Stimulated activated CD8-positive, alpha-beta memory T cell treated with anti-CD3 and anti-CD28 coated beads, Interleukin-4, amount 100 ng/mL, for 48 hours (primary cell): ENCODE results near the gene RFPL3.
"Not testable (repeated sequence)": the region's sequence is repeated elsewhere in the genome, so short reads cannot be mapped to it uniquely, and the experiment has no call there.

ENCODE experiments used
- DNase-seq: peaks from one replicate; pipeline ENCODE4 v3.0.0-alpha.2; 2020

The RFPL3 gene

GRCh38 chr22:32331236-32331917 lies 26.3 kb upstream of the RFPL3 start:
- no peak for DNase-seq

- DNase-seq: no peak
Measured at GRCh38 chr22:32331918-32332725, 25.5 kb upstream of the RFPL3 start.

- no peak for DNase-seq
Measured at GRCh38 chr22:32333141-32333768, 24.4 kb upstream of the RFPL3 start.

GRCh38 chr22:32333769-32334659 lies 23.7 kb upstream of the RFPL3 start:
- no peak for DNase-seq

GRCh38 chr22:32334660-32335365 lies 22.9 kb upstream of the RFPL3 start:
- DNase-seq: no peak

GRCh38 chr22:32335471-32335870 lies 22.2 kb upstream of the RFPL3 start:
- no peak for DNase-seq

GRCh38 chr22:32336121-32336603 lies 21.5 kb upstream of the RFPL3 start:
- no peak for DNase-seq

DNA sequence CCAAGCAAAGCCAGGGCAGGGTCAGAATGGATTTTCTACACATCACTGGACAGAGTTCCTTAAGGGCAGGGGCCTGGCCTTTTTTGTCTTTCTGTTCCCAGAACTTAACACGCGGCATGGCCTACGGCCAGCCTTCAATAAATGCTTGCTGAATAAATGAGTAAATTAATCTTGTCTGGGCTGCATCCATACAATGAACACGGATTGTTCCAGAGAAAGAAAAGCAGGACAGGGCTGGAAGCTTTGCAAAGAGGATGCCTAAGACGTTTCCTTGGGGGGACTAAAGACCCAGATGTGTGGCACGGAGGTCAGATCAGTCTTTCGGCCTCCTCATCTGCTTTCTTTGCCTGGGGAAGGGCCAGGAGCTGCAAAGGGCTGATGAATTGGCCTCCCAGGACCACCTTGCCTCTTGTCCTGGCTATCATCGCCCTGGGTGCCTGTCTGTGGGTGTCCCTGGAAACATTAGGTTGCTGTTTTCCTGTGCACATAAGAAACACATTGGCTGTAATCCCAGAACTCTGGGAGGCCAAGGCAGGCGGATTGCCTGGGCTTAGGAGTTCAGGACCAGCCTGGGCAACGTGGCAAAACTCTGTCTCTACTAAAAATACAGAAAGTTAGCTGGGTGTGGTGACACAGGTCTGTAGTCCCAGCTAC lies 20.8 kb upstream of the RFPL3 start:
- no peak for DNase-seq

- not testable (repeated sequence) for DNase-seq
Measured at GRCh38 chr22:32337425-32337824, 20.2 kb upstream of the RFPL3 start.

DNA sequence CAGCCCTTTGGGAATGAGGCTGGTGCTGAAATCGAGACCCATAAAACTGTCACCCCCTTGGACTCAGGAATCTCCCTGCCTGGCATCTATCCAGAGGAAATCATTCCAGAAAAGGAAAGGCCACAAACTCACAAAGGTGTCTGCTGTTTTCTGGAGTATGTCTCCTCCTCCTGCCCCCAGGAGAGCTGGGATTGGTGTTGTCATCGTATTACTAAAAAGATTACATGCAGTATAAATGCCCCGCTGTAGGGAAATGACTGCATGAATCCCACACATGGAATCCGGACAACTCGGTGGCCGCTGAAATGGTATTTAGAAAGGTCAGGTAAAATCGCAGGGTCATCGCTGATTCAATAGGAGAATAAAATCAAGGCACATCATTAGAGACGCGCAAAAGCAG lies 18.9 kb upstream of the RFPL3 start:
- DNase-seq: no peak

GRCh38 chr22:32339190-32340012 lies 18.3 kb upstream of the RFPL3 start:
- no peak for DNase-seq

DNA sequence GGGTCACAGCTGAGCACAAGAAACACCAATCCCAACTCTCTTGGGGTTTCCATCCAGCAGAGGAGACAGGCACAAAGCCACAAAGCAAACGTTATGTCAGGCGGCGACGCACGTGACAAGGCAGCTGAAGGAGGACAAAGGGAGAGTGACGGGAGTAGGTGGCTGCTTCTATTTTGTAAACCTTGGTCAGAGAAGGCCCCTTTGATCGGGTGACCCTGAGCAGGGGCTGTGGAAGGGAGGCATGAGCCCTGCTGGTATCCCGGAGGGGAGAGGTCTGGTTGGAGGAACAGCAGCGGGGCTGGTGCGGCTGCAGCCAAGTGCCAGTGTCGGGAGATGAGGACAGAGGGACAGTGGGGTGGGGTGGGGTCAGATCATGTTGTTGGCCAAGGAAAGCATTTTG lies 17.3 kb upstream of the RFPL3 start:
- DNase-seq: no peak

DNA sequence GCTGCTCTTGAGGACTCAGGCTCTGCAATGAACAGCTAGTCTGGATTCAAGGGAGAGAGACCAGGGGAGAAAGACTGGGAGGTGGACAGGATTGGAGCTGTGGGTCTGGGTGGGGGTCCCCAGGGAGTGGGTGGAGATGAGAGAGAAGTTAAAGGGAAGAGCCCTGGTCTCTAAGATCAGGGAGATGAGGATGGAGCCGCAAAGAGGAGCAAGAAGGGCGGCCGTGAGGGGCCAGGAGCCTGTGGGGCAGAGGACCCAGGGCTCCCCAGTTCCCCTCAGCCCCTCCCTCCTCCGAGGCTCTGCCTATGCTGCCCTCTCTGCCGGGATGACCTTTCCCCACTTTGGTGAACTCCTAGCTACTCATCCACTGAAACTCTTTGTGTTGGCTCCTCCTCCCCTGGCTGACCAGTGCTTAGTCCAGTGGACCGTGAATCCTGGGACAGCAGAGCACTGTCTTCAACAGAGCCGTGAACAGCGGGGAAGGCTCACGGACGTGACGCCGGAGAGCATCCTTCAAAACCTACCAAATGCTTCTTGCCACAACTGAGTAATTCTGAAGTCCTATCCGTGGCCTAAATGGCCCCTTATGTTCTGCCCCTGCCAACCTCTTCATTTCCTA lies 16.4 kb upstream of the RFPL3 start:
- no peak for DNase-seq

DNA sequence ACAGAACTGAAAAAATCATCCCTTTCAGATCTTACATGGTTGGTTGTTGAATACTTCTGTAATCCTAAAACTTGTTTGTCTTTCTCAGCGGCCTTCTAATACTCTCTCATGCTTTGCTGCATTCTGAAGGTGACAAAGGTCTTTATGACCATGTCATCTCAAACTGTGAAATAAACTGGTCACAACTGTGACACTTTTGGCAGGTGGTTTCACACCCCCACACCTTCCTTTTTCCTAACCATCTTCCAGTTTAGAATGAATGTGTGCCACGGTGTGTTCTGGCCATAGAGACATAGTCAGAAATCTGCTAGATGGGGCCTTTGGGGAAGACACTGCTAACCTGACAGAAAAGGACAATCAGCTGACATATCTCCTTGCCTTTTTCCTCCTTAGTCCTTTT lies 14.7 kb upstream of the RFPL3 start:
- DNase-seq: no peak

GRCh38 chr22:32343941-32344340 lies 13.7 kb upstream of the RFPL3 start:
- no peak for DNase-seq

DNA sequence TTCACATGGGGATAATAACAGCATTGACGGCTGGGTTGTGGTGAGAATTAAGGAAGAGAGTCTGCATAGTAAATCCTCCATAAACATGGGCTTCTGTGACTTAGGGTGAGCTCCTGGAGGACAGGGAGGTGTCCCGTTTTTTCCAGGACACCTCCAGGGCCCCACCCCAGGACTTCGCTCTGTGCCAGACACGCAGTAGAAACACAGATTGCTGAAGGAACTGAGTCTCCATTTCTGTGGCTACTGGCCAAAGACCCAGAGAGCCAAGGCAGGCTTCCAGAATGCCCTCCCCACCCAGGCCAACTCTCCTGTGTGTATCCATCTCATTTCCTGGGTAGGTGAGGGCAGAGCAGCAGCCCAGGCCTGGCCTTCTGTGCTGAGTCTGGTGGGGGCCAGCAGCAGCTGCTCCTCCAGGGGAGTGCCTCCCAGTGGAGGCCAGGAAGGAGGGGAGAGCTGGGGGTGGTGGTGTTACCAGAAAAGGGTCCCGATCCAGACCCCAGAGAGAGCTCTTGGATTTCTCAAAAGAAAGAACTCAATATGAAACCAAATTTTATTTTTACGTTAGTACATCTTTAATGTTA lies 9.5 kb upstream of the RFPL3 start:
- DNase-seq: no peak

- not testable (repeated sequence) for DNase-seq
Measured at GRCh38 chr22:32351875-32352274, 5.8 kb upstream of the RFPL3 start.

DNA sequence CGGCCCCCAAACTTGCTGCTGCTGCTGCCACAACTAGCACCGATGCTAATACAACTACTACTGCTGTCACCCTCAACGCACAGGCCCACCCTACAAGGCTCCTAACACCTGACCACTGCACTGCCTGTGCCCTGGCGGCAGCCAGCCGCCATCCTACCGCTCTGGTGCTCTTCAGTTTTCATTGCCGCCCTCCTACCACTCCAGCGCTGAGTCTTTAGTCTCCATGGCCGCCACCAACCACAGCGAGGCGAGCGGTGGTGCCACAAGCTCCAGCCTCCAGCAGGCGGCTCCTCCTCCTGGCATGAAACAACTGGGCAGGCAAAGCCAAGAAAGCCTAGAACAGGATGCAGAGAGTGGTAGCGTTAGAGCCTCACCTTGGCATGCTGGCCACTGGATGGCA lies 5.0 kb upstream of the RFPL3 start:
- no peak for DNase-seq

DNA sequence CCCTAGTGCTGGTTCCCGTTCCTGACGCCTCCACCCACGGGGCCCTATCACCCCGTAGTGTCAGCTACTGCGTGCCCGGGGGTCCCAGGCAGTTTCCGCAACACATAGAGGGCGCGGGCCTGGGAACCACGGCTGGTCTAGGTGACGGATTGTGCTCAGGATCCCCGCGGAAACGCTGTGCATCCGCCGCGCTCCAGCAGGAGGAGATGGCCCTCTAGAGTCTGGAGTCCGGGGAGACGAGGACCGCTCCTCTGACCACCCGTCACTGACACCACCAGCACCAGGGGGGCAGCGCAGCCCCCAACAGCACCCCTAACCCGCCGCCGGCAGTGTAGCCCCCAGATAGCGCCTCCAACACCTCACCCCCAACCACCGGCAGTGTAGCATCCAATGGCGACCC lies 4.4 kb upstream of the RFPL3 start:
- no peak for DNase-seq

DNA sequence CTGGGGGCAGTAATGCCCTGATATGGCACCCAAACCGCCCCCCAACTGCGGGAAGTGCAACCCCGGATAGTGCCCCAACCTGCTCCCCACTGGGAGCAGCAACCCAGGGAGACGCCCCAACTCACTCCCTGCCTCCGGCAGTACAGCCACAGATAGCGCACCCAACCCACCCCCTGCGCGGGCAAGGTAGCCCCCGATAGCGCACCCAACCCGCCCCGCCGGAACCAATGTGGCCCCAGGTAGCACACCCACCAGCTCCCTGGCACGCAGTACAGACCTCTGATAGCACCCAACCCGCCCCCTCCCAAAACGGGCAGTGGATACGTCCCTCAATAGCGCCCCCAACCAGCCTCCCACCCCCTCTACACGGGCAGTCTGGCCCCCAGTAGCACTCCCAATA lies 3.8 kb upstream of the RFPL3 start:
- no peak for DNase-seq
